ENCODE measurements around the gene JAG2. TPM values are rescaled to one million over a fixed set of nuclear protein-coding genes. Genes with fewer than 3 reads are reported as not detected.
A peak's percentile ranks its signal among the peaks of the same experiment; 100 is the strongest.

The JAG2 gene
- total and polyA plus RNA-seq, 8 donors: 10.1 to 34.2 (median 14.6) TPM

GRCh38 chr14:105151838-105152793 lies 16.5 kb downstream of the JAG2 start:
- TF ChIP-seq, protein P1, sequence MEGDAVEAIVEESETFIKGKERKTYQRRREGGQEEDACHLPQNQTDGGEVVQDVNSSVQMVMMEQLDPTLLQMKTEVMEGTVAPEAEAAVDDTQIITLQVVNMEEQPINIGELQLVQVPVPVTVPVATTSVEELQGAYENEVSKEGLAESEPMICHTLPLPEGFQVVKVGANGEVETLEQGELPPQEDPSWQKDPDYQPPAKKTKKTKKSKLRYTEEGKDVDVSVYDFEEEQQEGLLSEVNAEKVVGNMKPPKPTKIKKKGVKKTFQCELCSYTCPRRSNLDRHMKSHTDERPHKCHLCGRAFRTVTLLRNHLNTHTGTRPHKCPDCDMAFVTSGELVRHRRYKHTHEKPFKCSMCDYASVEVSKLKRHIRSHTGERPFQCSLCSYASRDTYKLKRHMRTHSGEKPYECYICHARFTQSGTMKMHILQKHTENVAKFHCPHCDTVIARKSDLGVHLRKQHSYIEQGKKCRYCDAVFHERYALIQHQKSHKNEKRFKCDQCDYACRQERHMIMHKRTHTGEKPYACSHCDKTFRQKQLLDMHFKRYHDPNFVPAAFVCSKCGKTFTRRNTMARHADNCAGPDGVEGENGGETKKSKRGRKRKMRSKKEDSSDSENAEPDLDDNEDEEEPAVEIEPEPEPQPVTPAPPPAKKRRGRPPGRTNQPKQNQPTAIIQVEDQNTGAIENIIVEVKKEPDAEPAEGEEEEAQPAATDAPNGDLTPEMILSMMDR (IDR thresholded peaks at IDR 0.05): no peak
- Histone ChIP-seq H3K4me1 (no peaks in the 10 kb centered on the region), H3K27me3 (no peaks in the 10 kb centered on the region), H3K4me3 (no peak overlapping the region), H3K36me3 (peaks cover 0 to 43% of the 10 kb centered on the region in 2 donors), H3K9me3 (no peaks in the 10 kb centered on the region), H3K27ac (peak overlapping the region in 1 of 2 donors; percentile 10)
- DNase-seq: peak in 1 of 4 donors; percentile 74
- intact Hi-C loops (cut with DNase I): no loop called here
- no peak for ATAC-seq

DNA sequence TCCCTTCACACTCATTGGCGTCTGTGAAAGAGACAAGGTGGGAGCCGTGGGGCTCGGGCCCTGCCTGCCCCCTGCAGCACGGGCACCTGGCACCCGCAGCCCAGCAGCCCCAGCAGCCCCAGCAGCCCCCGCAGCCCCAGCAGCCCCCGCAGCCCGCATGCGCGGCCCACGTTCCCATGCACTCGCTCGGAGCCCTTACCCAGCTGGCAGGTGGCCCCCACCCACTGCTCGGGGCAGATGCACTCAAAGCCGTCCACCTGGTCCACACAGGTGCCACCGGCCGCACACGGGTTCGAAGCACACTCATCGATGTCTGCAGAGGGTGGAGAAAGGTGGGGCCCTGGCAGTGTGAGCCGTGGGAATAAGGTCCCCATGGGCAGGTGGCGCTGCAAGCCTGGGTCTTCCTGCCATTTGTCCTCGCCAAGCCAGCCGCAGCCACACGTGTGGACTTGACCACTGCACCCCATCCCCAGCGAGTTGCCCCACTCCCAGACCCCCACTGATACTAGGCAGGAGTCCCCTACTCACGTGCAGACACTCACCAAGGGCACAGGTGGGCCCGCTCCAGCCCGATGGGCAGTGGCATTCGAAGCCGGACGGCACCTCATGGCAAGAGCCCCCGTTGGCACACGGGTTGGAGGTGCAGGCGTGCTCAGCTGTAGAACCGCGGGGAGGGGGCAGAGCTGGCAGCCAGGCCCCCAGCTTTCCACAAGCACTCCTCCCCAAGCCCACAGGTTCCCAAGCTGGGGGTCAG lies 17.3 kb downstream of the JAG2 start:
- Histone ChIP-seq H3K27ac (no peak overlapping the region), H3K9me3 (no peaks in the 10 kb centered on the region), H3K4me1 (no peaks in the 10 kb centered on the region), H3K4me3 (no peak overlapping the region), H3K36me3 (peaks cover 0 to 51% of the 10 kb centered on the region in 2 donors), H3K27me3 (no peaks in the 10 kb centered on the region)
- DNase-seq (peak in 1 of 4 donors; percentile 60), ATAC-seq (no peak)
- intact Hi-C loops (cut with DNase I): no loop called here
- TF ChIP-seq, protein P1 (IDR thresholded peaks at IDR 0.05): no peak

GRCh38 chr14:105150368-105151083 lies 18.1 kb downstream of the JAG2 start:
- DNase-seq (peak in 1 of 4 donors; percentile 79), ATAC-seq (no peak)
- intact Hi-C loops (cut with DNase I): no loop called here
- Histone ChIP-seq H3K4me3 (no peak overlapping the region), H3K4me1 (no peaks in the 10 kb centered on the region), H3K36me3 (peaks cover 0 to 53% of the 10 kb centered on the region in 2 donors), H3K9me3 (no peaks in the 10 kb centered on the region), H3K27ac (no peak overlapping the region), H3K27me3 (no peaks in the 10 kb centered on the region)
- TF ChIP-seq, protein P1 (IDR thresholded peaks at IDR 0.05): no peak

DNA sequence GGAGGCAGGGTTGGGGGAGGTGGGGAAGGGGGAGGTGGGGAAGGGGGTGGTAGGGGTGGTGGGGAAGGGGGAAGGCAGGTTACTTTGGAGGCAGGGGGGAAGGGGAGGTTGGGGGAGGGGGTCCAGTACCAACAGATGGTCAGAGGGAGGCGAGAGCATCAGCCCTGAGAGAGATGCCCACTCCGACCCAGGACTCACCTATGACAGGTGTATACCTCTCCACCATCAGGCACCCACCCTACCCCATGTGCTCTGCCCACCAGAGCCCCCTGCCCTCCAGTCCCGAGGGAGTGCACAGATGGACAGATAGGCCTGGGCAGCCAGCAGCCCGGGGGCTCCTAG lies 18.6 kb downstream of the JAG2 start:
- no peaks in the 10 kb centered on the region for H3K4me1 ChIP-seq
- H3K9me3 ChIP-seq: no peaks in the 10 kb centered on the region
- H3K4me3 ChIP-seq: no peak overlapping the region
- H3K27ac ChIP-seq: no peak overlapping the region
- DNase-seq: no peak
- intact Hi-C loops (cut with DNase I): no loop called here
- ATAC-seq: no peak
- H3K36me3 ChIP-seq: peaks cover 0 to 53% of the 10 kb centered on the region in 2 donors
- no peaks in the 10 kb centered on the region for H3K27me3 ChIP-seq
- TF ChIP-seq, protein P1 (IDR thresholded peaks at IDR 0.05): no peak
